Spinal cord (tissue), 10 donors: ENCODE measurements around the gene STX7. TPM values are rescaled to one million over a fixed set of nuclear protein-coding genes. Genes with fewer than 3 reads are reported as not detected.
A peak's percentile ranks its signal among the peaks of the same experiment; 100 is the strongest.
"Not testable (repeated sequence)": the region's sequence is repeated elsewhere in the genome, so short reads cannot be mapped to it uniquely, and the experiment has no call there.

Experiments used
- DNase-seq, 6 donors: peaks; one replicate each; pipeline versions ENCODE4 v3.0.0 to v3.0.0-alpha.2; 2013 to 2015; ENCODE audit warnings: low spot score in 6 of 6, low read depth in 4 of 6
- H3K27ac ChIP-seq: one replicate; pipeline ENCODE4 v1.5.1; 2013; ENCODE audit warnings: low read depth, low read length, control low read depth
- H3K27me3 ChIP-seq: one replicate; pipeline ENCODE4 v1.6.1; 2013; ENCODE audit warnings: low read length; ENCODE audit not compliant: control insufficient read depth, insufficient read depth
- H3K36me3 ChIP-seq: one replicate; pipeline ENCODE4 v1.6.1; 2013; ENCODE audit warnings: low read length; ENCODE audit not compliant: control insufficient read depth, insufficient read depth
- H3K4me1 ChIP-seq: one replicate; pipeline ENCODE4 v1.6.1; 2013; ENCODE audit warnings: low read length; ENCODE audit not compliant: control insufficient read depth, insufficient read depth
- H3K4me3 ChIP-seq: one replicate; pipeline ENCODE4 v1.5.1; 2013; ENCODE audit warnings: low read depth, low read length, control low read depth
- H3K9me3 ChIP-seq: one replicate; pipeline ENCODE4 v1.6.1; 2013; ENCODE audit warnings: low read length; ENCODE audit not compliant: control insufficient read depth, insufficient read depth
- WGBS: methylation state at CpG from one replicate; pipeline ENCODE4 v1.1.5; 2013; ENCODE audit warnings: missing lambda C conversion rate; ENCODE audit not compliant: insufficient coverage; 5-methylcytosine and 5-hydroxymethylcytosine counted together
- polyA plus RNA-seq, 2 donors: library from polyadenylated mRNA; unstranded; fragments of 120-200 nt; gene quantifications; one replicate each; pipeline ENCODE4 v1.2.1, GENCODE V29; 2013; ENCODE audit not compliant: insufficient read length in 2 of 2
- total RNA-seq, 2 donors: library from RNA; depleted of rRNA in 1 of 2; stranded (reverse); fragments of 120-200 nt in 1 of 2; fragments of >200 nt in 1 of 2; gene quantifications; one replicate each; pipeline versions ENCODE4 v1.2.3 to v1.2.4, GENCODE V29; 2013 to 2014
- donor health status: healthy.

STX7 gene
- total and polyA plus RNA-seq, 4 donors = 54.1 to 96.6 (median 71.2) TPM

- WGBS = no CpG with 5 or more reads among the region's 2 CpGs
- H3K4me3 ChIP-seq, DNase-seq, H3K27me3 ChIP-seq, H3K27ac ChIP-seq, H3K4me1 ChIP-seq, H3K9me3 ChIP-seq, H3K36me3 ChIP-seq: not testable (repeated sequence)
Observed at GRCh38 chr6:132534546-132534945, 21.6 kb upstream of the STX7 start.

GRCh38 chr6:132530293-132530974, 17.5 kb upstream of the STX7 start:
- Histone ChIP-seq H3K27ac (no peak overlapping the region), H3K9me3 (no peaks in the 10 kb centered on the region), H3K36me3 (no peaks in the 10 kb centered on the region), H3K27me3 (no peaks in the 10 kb centered on the region), H3K4me3 (no peak overlapping the region), H3K4me1 (peaks cover 2% of the 10 kb centered on the region)
- DNase-seq = peak in 5 of 6 donors; percentile 52 to 92 (median 71)
- 0% methylated on average over 3 of the region's 9 CpGs for WGBS

GRCh38 chr6:132527791-132528190, 14.9 kb upstream of the STX7 start:
- H3K27me3 ChIP-seq = no peaks in the 10 kb centered on the region
- no peak overlapping the region for H3K4me3 ChIP-seq
- no peak for DNase-seq
- WGBS = no CpG with 5 or more reads among the region's 6 CpGs
- H3K4me1 ChIP-seq = peaks cover 2% of the 10 kb centered on the region
- no peaks in the 10 kb centered on the region for H3K9me3 ChIP-seq
- H3K27ac ChIP-seq = no peak overlapping the region
- no peaks in the 10 kb centered on the region for H3K36me3 ChIP-seq

- H3K9me3 ChIP-seq = no peaks in the 10 kb centered on the region
- H3K4me1 ChIP-seq = peaks cover 2% of the 10 kb centered on the region
- H3K4me3 ChIP-seq = no peak overlapping the region
- WGBS = 60% methylated on average over 2 of the region's 2 CpGs
- DNase-seq = no peak
- H3K36me3 ChIP-seq = no peaks in the 10 kb centered on the region
- H3K27me3 ChIP-seq = no peaks in the 10 kb centered on the region
- no peak overlapping the region for H3K27ac ChIP-seq
Observed at GRCh38 chr6:132526461-132526860, 13.5 kb upstream of the STX7 start.

GRCh38 chr6:132525866-132526265, 12.9 kb upstream of the STX7 start:
- no peak for DNase-seq
- H3K9me3 ChIP-seq = no peaks in the 10 kb centered on the region
- H3K4me1 ChIP-seq = peaks cover 2% of the 10 kb centered on the region
- no peak overlapping the region for H3K27ac ChIP-seq
- H3K27me3 ChIP-seq = no peaks in the 10 kb centered on the region
- H3K4me3 ChIP-seq = no peak overlapping the region
- H3K36me3 ChIP-seq = no peaks in the 10 kb centered on the region
- 57% methylated on average over 4 of the region's 4 CpGs for WGBS

- Histone ChIP-seq H3K36me3 (no peaks in the 10 kb centered on the region), H3K27ac (no peak overlapping the region), H3K4me1 (no peaks in the 10 kb centered on the region), H3K9me3 (no peaks in the 10 kb centered on the region), H3K4me3 (no peak overlapping the region), H3K27me3 (no peaks in the 10 kb centered on the region)
- 77% methylated on average over 5 of the region's 5 CpGs for WGBS
- DNase-seq = peak in 1 of 6 donors; percentile 31
Observed at GRCh38 chr6:132524646-132525045, 11.7 kb upstream of the STX7 start.

- no peak overlapping the region for H3K27ac ChIP-seq
- no peak for DNase-seq
- no peaks in the 10 kb centered on the region for H3K4me1 ChIP-seq
- no peaks in the 10 kb centered on the region for H3K36me3 ChIP-seq
- peaks cover 1% of the 10 kb centered on the region for H3K27me3 ChIP-seq
- WGBS = no CpG with 5 or more reads among the region's 2 CpGs
- no peaks in the 10 kb centered on the region for H3K9me3 ChIP-seq
- H3K4me3 ChIP-seq = no peak overlapping the region
Observed at GRCh38 chr6:132520953-132521352, 8.0 kb upstream of the STX7 start.

- H3K4me1 ChIP-seq = peaks cover 3% of the 10 kb centered on the region
- 33% methylated on average over 1 of the region's 2 CpGs for WGBS
- no peak overlapping the region for H3K4me3 ChIP-seq
- H3K27me3 ChIP-seq = peaks cover 2% of the 10 kb centered on the region
- no peaks in the 10 kb centered on the region for H3K36me3 ChIP-seq
- H3K27ac ChIP-seq = no peak overlapping the region
- no peaks in the 10 kb centered on the region for H3K9me3 ChIP-seq
- no peak for DNase-seq
Observed at GRCh38 chr6:132515386-132515785, 2.5 kb upstream of the STX7 start.

GRCh38 chr6:132513831-132514545, 1.1 kb upstream of the STX7 start:
- Histone ChIP-seq H3K4me1 (peaks cover 3% of the 10 kb centered on the region), H3K27ac (no peak overlapping the region), H3K9me3 (no peaks in the 10 kb centered on the region), H3K4me3 (peak overlapping the region; percentile 83), H3K36me3 (no peaks in the 10 kb centered on the region), H3K27me3 (peaks cover 2% of the 10 kb centered on the region)
- peak in 1 of 6 donors; percentile 32 for DNase-seq
- no CpG with 5 or more reads among the region's 3 CpGs for WGBS

GRCh38 chr6:132512342-132512637, 626 bp downstream of the STX7 start:
- Histone ChIP-seq H3K27me3 (peaks cover 2% of the 10 kb centered on the region), H3K4me1 (peaks cover 3% of the 10 kb centered on the region), H3K27ac (no peak overlapping the region), H3K4me3 (peak overlapping the region; percentile 83), H3K36me3 (no peaks in the 10 kb centered on the region), H3K9me3 (no peaks in the 10 kb centered on the region)
- DNase-seq = no peak
- WGBS = 0% methylated on average over 2 of the region's 7 CpGs
